ENCODE measurements around the gene ZNF518B.

The ZNF518B gene

DNA sequence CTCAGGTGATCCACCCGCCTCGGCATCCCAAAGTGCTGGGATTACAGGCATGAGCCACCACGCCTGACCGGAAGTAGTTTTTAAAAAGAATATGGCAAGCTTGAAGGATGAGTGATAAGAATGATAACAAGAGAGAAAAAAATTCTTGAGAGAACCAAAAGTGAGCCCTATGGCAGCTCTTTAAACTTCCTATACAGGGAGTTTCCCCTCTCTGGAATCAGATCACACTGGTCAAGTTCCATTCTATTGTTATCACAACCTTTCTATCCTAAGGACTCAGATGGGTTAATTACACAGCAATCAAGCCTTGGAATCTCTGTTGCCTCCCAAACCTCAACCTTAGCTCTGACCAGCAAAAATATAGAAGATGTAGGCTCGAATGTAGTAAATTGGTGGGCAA is 33.8 kb upstream of the ZNF518B start:
- H3K4me2 ChIP-seq = no peak overlapping the region
- H3K27me3 ChIP-seq = no peaks in the 10 kb centered on the region
- no peaks in the 10 kb centered on the region for H3K36me3 ChIP-seq
- no peak overlapping the region for H3K9ac ChIP-seq
- no peak for TF ChIP-seq Cebpa-rat (IDR thresholded peaks at IDR 0.05)
- H3K9me3 ChIP-seq = no peaks in the 10 kb centered on the region
- H3K4me3 ChIP-seq = no peak overlapping the region
- no peaks in the 10 kb centered on the region for H3K4me1 ChIP-seq
- H4K20me1 ChIP-seq = no peaks in the 10 kb centered on the region
- no peak overlapping the region for H3K27ac ChIP-seq

GRCh38 chr4:10482913-10483312 is 25.7 kb upstream of the ZNF518B start:
- Histone ChIP-seq H3K4me2 (no peak overlapping the region), H3K36me3 (no peaks in the 10 kb centered on the region), H3K4me3 (no peak overlapping the region), H3K27me3 (no peaks in the 10 kb centered on the region), H4K20me1 (no peaks in the 10 kb centered on the region), H3K4me1 (no peaks in the 10 kb centered on the region), H3K9me3 (no peaks in the 10 kb centered on the region), H3K27ac (no peak overlapping the region), H3K9ac (no peak overlapping the region)
- no peak for TF ChIP-seq Cebpa-rat (IDR thresholded peaks at IDR 0.05)

DNA sequence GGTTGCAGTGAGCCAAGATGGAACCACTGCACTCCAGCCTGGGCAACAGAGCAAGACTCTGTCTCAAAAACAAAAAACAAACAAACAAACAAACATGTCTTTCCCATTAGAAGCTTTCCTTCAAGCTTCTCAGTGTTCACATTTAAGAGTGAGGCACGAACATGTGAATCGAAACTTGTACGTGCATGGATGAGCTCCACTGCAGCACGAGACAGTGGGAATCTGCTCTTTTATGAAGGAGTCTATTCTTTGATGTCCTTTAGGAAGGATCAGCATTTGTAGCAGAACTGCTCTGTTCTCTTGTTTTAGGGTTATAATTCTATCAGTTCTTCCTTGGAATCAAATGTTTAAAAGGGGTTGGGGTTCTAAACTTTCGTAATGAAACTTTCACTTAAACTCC is 23.4 kb upstream of the ZNF518B start:
- Histone ChIP-seq H3K4me3 (no peak overlapping the region), H3K4me2 (no peak overlapping the region), H3K36me3 (no peaks in the 10 kb centered on the region), H3K4me1 (peaks cover 12% of the 10 kb centered on the region), H4K20me1 (no peaks in the 10 kb centered on the region), H3K9me3 (no peaks in the 10 kb centered on the region; the same call in 1 of the 2 replicates), H3K27me3 (no peaks in the 10 kb centered on the region), H3K27ac (no peak overlapping the region), H3K9ac (no peak overlapping the region)
- TF ChIP-seq Cebpa-rat (IDR thresholded peaks at IDR 0.05) = no peak

GRCh38 chr4:10478621-10479020 is 21.4 kb upstream of the ZNF518B start:
- no peaks in the 10 kb centered on the region; the same call in 1 of the 2 replicates for H3K9me3 ChIP-seq
- TF ChIP-seq Cebpa-rat (IDR thresholded peaks at IDR 0.05) = no peak

GRCh38 chr4:10470505-10470904 is 13.3 kb upstream of the ZNF518B start:
- Histone ChIP-seq H3K9me3 (no peaks in the 10 kb centered on the region; the same call in 1 of the 2 replicates), H3K36me3 (no peaks in the 10 kb centered on the region), H3K27ac (no peak overlapping the region), H3K27me3 (no peaks in the 10 kb centered on the region), H3K4me2 (no peak overlapping the region), H4K20me1 (no peaks in the 10 kb centered on the region), H3K4me1 (no peaks in the 10 kb centered on the region), H3K9ac (no peak overlapping the region), H3K4me3 (no peak overlapping the region)
- TF ChIP-seq Cebpa-rat (IDR thresholded peaks at IDR 0.05) = no peak

More at GRCh38 chr4:10478621-10479020, 21.4 kb upstream of the ZNF518B start:
- Histone ChIP-seq H3K9ac (no peak overlapping the region), H3K36me3 (no peaks in the 10 kb centered on the region), H3K27ac (no peak overlapping the region), H3K4me2 (no peak overlapping the region), H3K4me3 (no peak overlapping the region), H4K20me1 (no peaks in the 10 kb centered on the region), H3K4me1 (peaks cover 12% of the 10 kb centered on the region), H3K27me3 (no peaks in the 10 kb centered on the region)

DNA sequence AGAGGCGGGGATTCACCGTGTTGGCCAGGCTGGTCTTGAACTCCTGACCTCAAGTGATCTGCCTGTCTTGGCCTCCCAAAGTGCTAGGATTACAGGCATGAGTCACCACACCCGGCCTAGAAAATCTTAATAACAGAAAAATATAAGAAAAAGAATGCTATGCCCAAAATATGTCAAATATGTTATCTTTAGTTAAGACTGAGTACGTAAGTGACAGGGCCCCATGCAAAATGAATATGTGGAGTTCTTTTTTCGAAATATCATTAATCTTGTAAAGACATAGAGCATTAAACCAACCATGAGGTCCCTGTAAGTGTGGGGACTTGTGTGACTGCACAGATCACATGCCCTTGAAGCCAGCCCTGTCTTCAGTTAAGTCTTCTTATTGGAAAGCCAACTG is 8.9 kb upstream of the ZNF518B start:
- H3K27ac ChIP-seq = no peak overlapping the region

DNA sequence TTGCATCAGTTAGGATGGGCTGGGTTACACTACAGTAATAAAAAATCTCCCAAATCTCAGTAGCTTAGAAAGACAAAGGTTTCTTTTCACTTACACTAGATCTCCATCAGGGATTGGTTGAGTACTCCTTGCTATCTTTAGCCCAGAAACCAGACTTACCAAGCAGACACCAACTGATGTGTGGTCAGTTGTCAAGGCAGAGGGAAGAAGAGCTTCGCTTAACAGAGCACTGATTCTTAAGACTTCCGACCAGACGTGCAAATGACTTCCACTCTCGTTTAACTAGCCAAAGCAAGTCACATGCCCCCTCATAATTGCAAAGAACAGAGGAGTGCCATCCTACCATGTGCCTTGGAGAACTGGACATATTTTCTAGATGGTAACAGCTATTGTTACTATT is 5.7 kb upstream of the ZNF518B start:
- no peak for TF ChIP-seq Cebpa-rat (IDR thresholded peaks at IDR 0.05)
- Histone ChIP-seq H3K4me3 (no peak overlapping the region), H4K20me1 (no peaks in the 10 kb centered on the region), H3K9me3 (peaks cover 22% of the 10 kb centered on the region), H3K4me2 (no peak overlapping the region), H3K27me3 (0 out of 2 replicates have a peak, but pooled peaks cover 1% of the 10 kb centered on the region), H3K9ac (no peak overlapping the region), H3K27ac (no peak overlapping the region), H3K4me1 (peaks cover 13% of the 10 kb centered on the region), H3K36me3 (no peaks in the 10 kb centered on the region)

More for the DNA sequence above, 8.9 kb upstream of the ZNF518B start:
- Histone ChIP-seq H3K9ac (no peak overlapping the region), H3K36me3 (no peaks in the 10 kb centered on the region), H3K4me1 (no peaks in the 10 kb centered on the region), H4K20me1 (no peaks in the 10 kb centered on the region), H3K9me3 (peaks cover 10% of the 10 kb centered on the region), H3K4me3 (no peak overlapping the region), H3K4me2 (no peak overlapping the region), H3K27me3 (no peaks in the 10 kb centered on the region)
- no peak for TF ChIP-seq Cebpa-rat (IDR thresholded peaks at IDR 0.05)

GRCh38 chr4:10461850-10462400 is 4.7 kb upstream of the ZNF518B start:
- no peak overlapping the region for H3K4me2 ChIP-seq
- H3K36me3 ChIP-seq = no peaks in the 10 kb centered on the region
- peaks cover 31% of the 10 kb centered on the region for H3K9me3 ChIP-seq
- H4K20me1 ChIP-seq = no peaks in the 10 kb centered on the region
- TF ChIP-seq Cebpa-rat (IDR thresholded peaks at IDR 0.05) = no peak
- no peak overlapping the region for H3K4me3 ChIP-seq
- H3K9ac ChIP-seq = no peak overlapping the region
- peaks cover 19% of the 10 kb centered on the region for H3K4me1 ChIP-seq
- peaks cover 10% of the 10 kb centered on the region; the same call in 1 of the 2 replicates for H3K27me3 ChIP-seq
- no peak overlapping the region for H3K27ac ChIP-seq

DNA sequence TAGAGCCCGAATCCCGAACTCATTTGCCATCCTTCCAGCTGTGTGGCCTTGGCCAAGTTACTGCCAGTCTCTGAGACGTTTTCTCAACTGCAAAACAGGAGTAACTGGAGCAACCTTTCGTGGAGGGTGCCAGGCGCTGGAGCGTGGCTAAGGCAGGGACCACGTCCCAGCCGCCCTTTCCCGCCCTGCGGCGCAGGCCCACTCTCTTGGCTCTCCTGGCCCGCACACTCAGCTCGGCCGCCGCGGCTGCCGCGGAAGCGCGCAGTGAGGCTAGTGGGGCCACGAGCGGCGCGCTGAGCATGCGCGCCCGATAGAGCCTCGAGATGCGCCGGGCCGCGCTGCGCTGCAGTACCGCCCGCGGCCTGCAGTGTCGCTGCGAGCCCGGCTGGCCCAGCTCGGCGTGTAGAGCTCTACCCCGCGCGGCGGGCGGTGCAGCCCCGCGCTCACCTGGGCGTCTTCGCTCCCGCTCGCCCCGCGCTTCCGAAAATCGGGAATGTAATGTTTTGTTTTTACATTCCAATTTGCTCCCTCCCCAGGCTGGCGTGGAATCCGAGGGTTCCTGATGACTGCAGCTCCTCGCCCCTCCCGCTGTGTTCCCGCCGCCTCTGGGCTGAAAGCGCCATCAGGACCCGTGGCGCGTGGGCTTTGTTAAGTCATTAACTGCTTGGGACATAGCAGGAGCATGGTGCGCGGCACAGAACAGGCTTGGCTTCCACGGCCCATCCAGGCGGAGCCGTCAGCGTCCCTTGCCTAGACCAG is 4.0 kb upstream of the ZNF518B start:
- H3K4me2 ChIP-seq = no peak overlapping the region
- peaks cover 16% of the 10 kb centered on the region for H3K27me3 ChIP-seq
- no peak overlapping the region for H3K4me3 ChIP-seq

GRCh38 chr4:10460313-10461047 is 3.3 kb upstream of the ZNF518B start:
- H3K4me2 ChIP-seq = no peak overlapping the region
- peaks cover 40% of the 10 kb centered on the region for H3K9me3 ChIP-seq
- peaks cover 25% of the 10 kb centered on the region for H3K4me1 ChIP-seq
- no peak overlapping the region for H3K27ac ChIP-seq
- H3K9ac ChIP-seq = no peak overlapping the region
- no peak overlapping the region for H3K4me3 ChIP-seq
- no peak for TF ChIP-seq Cebpa-rat (IDR thresholded peaks at IDR 0.05)
- no peaks in the 10 kb centered on the region for H3K36me3 ChIP-seq
- H3K27me3 ChIP-seq = peaks cover 18% of the 10 kb centered on the region
- no peaks in the 10 kb centered on the region for H4K20me1 ChIP-seq

More for the DNA sequence above, 4.0 kb upstream of the ZNF518B start:
- Histone ChIP-seq H4K20me1 (no peaks in the 10 kb centered on the region), H3K36me3 (no peaks in the 10 kb centered on the region), H3K27ac (no peak overlapping the region), H3K9me3 (peaks cover 38% of the 10 kb centered on the region), H3K9ac (no peak overlapping the region), H3K4me1 (peaks cover 19% of the 10 kb centered on the region)
- no peak for TF ChIP-seq Cebpa-rat (IDR thresholded peaks at IDR 0.05)

Data from BLaER1 (cell line).